Glutamatergic neuron (in vitro differentiated cells): Measurements from ENCODE around the gene PPM1L. TPM values are rescaled to one million over a fixed set of nuclear protein-coding genes. Genes with fewer than 3 reads are reported as not detected.

Experiments
- DNase-seq: peaks from one replicate; pipeline ENCODE4 v3.0.0; 2022
- H3K27ac Mint-ChIP-seq: one replicate; pipeline ENCODE4 v1.8.0; 2020; ENCODE audit warnings: mild to moderate bottlenecking, mixed read lengths, inconsistent platforms; ENCODE audit not compliant: unreplicated experiment
- H3K27me3 Mint-ChIP-seq: one replicate; pipeline ENCODE4 v1.8.0; 2020; ENCODE audit warnings: mild to moderate bottlenecking, moderate library complexity, mixed read lengths, inconsistent platforms; ENCODE audit not compliant: unreplicated experiment
- H3K36me3 Mint-ChIP-seq: one replicate; pipeline ENCODE4 v1.8.0; 2020; ENCODE audit warnings: mild to moderate bottlenecking, mixed read lengths, inconsistent platforms; ENCODE audit not compliant: unreplicated experiment
- H3K4me1 Mint-ChIP-seq: one replicate; pipeline ENCODE4 v1.8.0; 2020; ENCODE audit warnings: mild to moderate bottlenecking, low read depth, mixed read lengths, inconsistent platforms; ENCODE audit not compliant: unreplicated experiment
- H3K4me3 Mint-ChIP-seq: one replicate; pipeline ENCODE4 v1.8.0; 2020; ENCODE audit warnings: mild to moderate bottlenecking, mixed read lengths, inconsistent platforms; ENCODE audit not compliant: unreplicated experiment
- H3K9me3 Mint-ChIP-seq: one replicate; pipeline ENCODE4 v1.8.0; 2020; ENCODE audit warnings: mild to moderate bottlenecking, moderate library complexity, mixed read lengths, inconsistent platforms; ENCODE audit not compliant: unreplicated experiment
- CTCF ChIP-seq: fragments of 200-600 bp; sonication (generic); IDR thresholded peaks from one replicate; pipeline ENCODE4 v1.5.0; 2021; ENCODE audit not compliant: partially characterized antibody, unreplicated experiment
- total RNA-seq: library from RNA; stranded (reverse); fragmentation: NEBNext Ultra II Directional; extraction: Animal tissue kit (Norgen Biotek cat#: 25700); gene quantifications from one replicate; pipeline ENCODE4 v1.2.1, GENCODE V29; 2021; ENCODE audit not compliant: unreplicated experiment

Gene PPM1L
- total RNA-seq, 1 donor from 2014 or later = 81.4 TPM

GRCh38 chr3:160801386-160802118 is 45.5 kb downstream of the PPM1L start:
- no peak overlapping the region for H3K27ac Mint-ChIP-seq
- H3K36me3 Mint-ChIP-seq = no peaks in the 10 kb centered on the region
- no peak overlapping the region for H3K4me3 Mint-ChIP-seq

GRCh38 chr3:160804762-160805161 is 48.7 kb downstream of the PPM1L start:
- Mint-ChIP-seq H3K27me3 (peaks cover 2% of the 10 kb centered on the region), H3K4me1 (peaks cover 46% of the 10 kb centered on the region), H3K36me3 (no peaks in the 10 kb centered on the region), H3K4me3 (peak overlapping the region; percentile 15), H3K27ac (peak overlapping the region; percentile 71), H3K9me3 (peaks cover 3% of the 10 kb centered on the region)
- DNase-seq = peak; percentile 61
- no peak for TF ChIP-seq CTCF

More at GRCh38 chr3:160801386-160802118, 45.5 kb downstream of the PPM1L start:
- no peaks in the 10 kb centered on the region for H3K27me3 Mint-ChIP-seq
- no peak for TF ChIP-seq CTCF
- DNase-seq = no peak
- no peaks in the 10 kb centered on the region for H3K9me3 Mint-ChIP-seq
- peaks cover 33% of the 10 kb centered on the region for H3K4me1 Mint-ChIP-seq

- DNase-seq = no peak
- Mint-ChIP-seq H3K4me3 (no peak overlapping the region), H3K27ac (peak overlapping the region; percentile 18), H3K9me3 (peaks cover 3% of the 10 kb centered on the region), H3K27me3 (peaks cover 2% of the 10 kb centered on the region), H3K4me1 (peaks cover 56% of the 10 kb centered on the region), H3K36me3 (no peaks in the 10 kb centered on the region)
- no peak for TF ChIP-seq CTCF
Measured at GRCh38 chr3:160806094-160806493, 50.1 kb downstream of the PPM1L start.

- no peak for DNase-seq
- Mint-ChIP-seq H3K27me3 (peaks cover 2% of the 10 kb centered on the region), H3K36me3 (no peaks in the 10 kb centered on the region), H3K27ac (no peak overlapping the region), H3K4me1 (peaks cover 56% of the 10 kb centered on the region), H3K4me3 (no peak overlapping the region), H3K9me3 (peaks cover 3% of the 10 kb centered on the region)
- TF ChIP-seq CTCF = no peak
Measured at GRCh38 chr3:160806686-160807085, 50.7 kb downstream of the PPM1L start.

GRCh38 chr3:160808838-160809237 is 52.8 kb downstream of the PPM1L start:
- Mint-ChIP-seq H3K27me3 (peaks cover 2% of the 10 kb centered on the region), H3K9me3 (peaks cover 3% of the 10 kb centered on the region), H3K4me1 (peaks cover 50% of the 10 kb centered on the region), H3K27ac (no peak overlapping the region), H3K4me3 (no peak overlapping the region), H3K36me3 (no peaks in the 10 kb centered on the region)
- no peak for DNase-seq
- TF ChIP-seq CTCF = no peak
